Myocyte (in vitro differentiated cells): ENCODE measurements around the gene CHN2. TPM values are rescaled to one million over a fixed set of nuclear protein-coding genes. Genes with fewer than 3 reads are reported as not detected.

Source experiments
- DNase-seq: peaks from one replicate; pipeline ENCODE4 v3.0.0-alpha.2; 2012; ENCODE audit warnings: low read depth
- total RNA-seq: library from RNA; depleted of rRNA; stranded (reverse); fragments of >200 nt; gene quantifications from 2 replicates; pipeline ENCODE4 v1.2.3, GENCODE V29; 2014

The CHN2 gene
- total RNA-seq, 1 donor from 2014 or later: 3.2 TPM

- no peak for DNase-seq
Measured at GRCh38 chr7:29224726-29225125, 30.2 kb downstream of the CHN2 start.

- DNase-seq: no peak
Measured at GRCh38 chr7:29228289-29229011, 33.9 kb downstream of the CHN2 start.

- no peak for DNase-seq
Measured at GRCh38 chr7:29229066-29229465, 34.5 kb downstream of the CHN2 start.

GRCh38 chr7:29229946-29230345 lies 35.4 kb downstream of the CHN2 start:
- no peak for DNase-seq

- no peak for DNase-seq
Measured at GRCh38 chr7:29230871-29231345, 36.3 kb downstream of the CHN2 start.

GRCh38 chr7:29231671-29232232 lies 37.2 kb downstream of the CHN2 start:
- DNase-seq: no peak

- DNase-seq: no peak
Measured at GRCh38 chr7:29234438-29234837, 39.9 kb downstream of the CHN2 start.

GRCh38 chr7:29236071-29236580 lies 41.6 kb downstream of the CHN2 start:
- DNase-seq: no peak

GRCh38 chr7:29236649-29237048 lies 42.1 kb downstream of the CHN2 start:
- no peak for DNase-seq

- no peak for DNase-seq
Measured at GRCh38 chr7:29237489-29237888, 42.9 kb downstream of the CHN2 start.

- DNase-seq: peak; percentile 35
Measured at GRCh38 chr7:29239638-29240037, 45.1 kb downstream of the CHN2 start.

- DNase-seq: no peak
Measured at GRCh38 chr7:29242265-29242664, 47.7 kb downstream of the CHN2 start.

GRCh38 chr7:29243910-29244655 lies 49.5 kb downstream of the CHN2 start:
- DNase-seq: no peak

- no peak for DNase-seq
Measured at GRCh38 chr7:29247224-29247962, 52.8 kb downstream of the CHN2 start.

- DNase-seq: no peak
Measured at GRCh38 chr7:29247963-29248236, 53.3 kb downstream of the CHN2 start.

- no peak for DNase-seq
Measured at GRCh38 chr7:29248713-29249382, 54.3 kb downstream of the CHN2 start.

- DNase-seq: no peak
Measured at GRCh38 chr7:29249383-29249750, 54.8 kb downstream of the CHN2 start.

GRCh38 chr7:29249860-29250259 lies 55.3 kb downstream of the CHN2 start:
- no peak for DNase-seq

- no peak for DNase-seq
Measured at GRCh38 chr7:29253225-29253624, 58.6 kb downstream of the CHN2 start.

GRCh38 chr7:29254591-29254990 lies 60.0 kb downstream of the CHN2 start:
- DNase-seq: no peak

- DNase-seq: no peak
Measured at GRCh38 chr7:29255199-29255878, 60.8 kb downstream of the CHN2 start.
